Measurements from ENCODE around the gene BRI3BP. TPM values are rescaled to one million over a fixed set of nuclear protein-coding genes. Genes with fewer than 3 reads are reported as not detected.
A peak's percentile ranks its signal among the peaks of the same experiment; 100 is the strongest.

Gene BRI3BP
- total RNA-seq, 1 donor from 2014 or later = 18.1 TPM

DNA sequence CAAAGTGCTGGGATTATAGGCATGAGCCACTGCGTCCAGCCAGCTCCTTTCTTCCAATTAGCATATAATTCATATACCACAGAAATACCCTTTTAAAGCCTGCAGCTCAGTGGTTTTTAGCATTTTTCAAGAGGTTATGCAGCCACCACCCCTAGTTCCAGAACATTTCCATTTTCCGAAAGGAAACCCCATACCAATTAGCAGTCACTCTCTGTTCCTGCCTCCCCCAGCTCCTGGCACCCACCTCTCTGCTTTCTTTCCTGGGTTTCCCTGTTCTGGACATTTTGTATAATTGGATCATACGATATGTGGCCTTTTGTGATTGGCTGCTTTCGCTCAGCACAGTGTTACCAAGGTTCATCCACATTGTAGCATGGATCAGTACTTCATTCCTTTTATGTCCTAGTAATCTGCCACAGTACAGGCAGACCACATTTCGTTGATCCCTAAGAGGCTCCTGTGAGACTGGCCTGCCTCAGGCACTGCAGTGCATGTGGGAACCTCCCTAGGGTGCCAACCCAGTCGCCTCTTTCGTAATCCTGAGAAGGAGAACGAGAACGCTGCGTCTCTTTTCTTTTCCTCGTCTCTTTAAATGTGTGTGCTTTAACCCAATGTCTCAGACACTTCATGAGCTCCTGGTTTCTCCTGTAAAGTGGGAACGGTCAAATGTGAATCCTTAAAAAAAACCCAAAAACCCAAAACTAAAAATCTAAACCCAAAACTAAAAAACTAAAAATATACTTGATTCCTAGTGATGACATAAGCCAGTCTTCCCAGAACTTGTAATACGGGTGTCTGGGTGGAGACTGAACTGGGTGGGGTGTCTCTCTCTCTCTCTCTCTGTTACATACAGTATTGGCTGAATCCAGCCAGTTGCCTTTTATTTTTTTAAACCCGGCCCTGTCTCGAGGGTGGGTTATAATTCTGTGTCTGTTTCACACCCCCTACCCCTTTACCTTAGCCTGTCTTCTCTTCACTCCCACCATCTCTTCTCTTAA is 86.5 kb downstream of the BRI3BP start:
- TF ChIP-seq, protein P1, sequence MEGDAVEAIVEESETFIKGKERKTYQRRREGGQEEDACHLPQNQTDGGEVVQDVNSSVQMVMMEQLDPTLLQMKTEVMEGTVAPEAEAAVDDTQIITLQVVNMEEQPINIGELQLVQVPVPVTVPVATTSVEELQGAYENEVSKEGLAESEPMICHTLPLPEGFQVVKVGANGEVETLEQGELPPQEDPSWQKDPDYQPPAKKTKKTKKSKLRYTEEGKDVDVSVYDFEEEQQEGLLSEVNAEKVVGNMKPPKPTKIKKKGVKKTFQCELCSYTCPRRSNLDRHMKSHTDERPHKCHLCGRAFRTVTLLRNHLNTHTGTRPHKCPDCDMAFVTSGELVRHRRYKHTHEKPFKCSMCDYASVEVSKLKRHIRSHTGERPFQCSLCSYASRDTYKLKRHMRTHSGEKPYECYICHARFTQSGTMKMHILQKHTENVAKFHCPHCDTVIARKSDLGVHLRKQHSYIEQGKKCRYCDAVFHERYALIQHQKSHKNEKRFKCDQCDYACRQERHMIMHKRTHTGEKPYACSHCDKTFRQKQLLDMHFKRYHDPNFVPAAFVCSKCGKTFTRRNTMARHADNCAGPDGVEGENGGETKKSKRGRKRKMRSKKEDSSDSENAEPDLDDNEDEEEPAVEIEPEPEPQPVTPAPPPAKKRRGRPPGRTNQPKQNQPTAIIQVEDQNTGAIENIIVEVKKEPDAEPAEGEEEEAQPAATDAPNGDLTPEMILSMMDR (conservative IDR thresholded peaks at IDR 0.05) = no peak

More for the DNA sequence above, 86.5 kb downstream of the BRI3BP start:
- Mint-ChIP-seq H3K27ac (peak overlapping the region; percentile 90), H3K4me1 (ENCODE audit: unreplicated experiment) (peaks cover 4% of the 10 kb centered on the region), H3K36me3 (peaks cover 30% of the 10 kb centered on the region), H3K4me3 (no peak overlapping the region), H3K9me3 (no peaks in the 10 kb centered on the region), H3K27me3 (no peaks in the 10 kb centered on the region)
- DNase-seq (ENCODE audit: extremely low spot score, unreplicated experiment) = no peak

Other genes starting within 250 kb of the BRI3BP start
- gene SCARB1, start 129.8 kb upstream of the BRI3BP start, total RNA-seq (ENCODE audit: low replicate concordance) = 23.4 and 27.7 TPM in 2 replicates
- 761 and 1,411 TPM in 2 replicates for gene UBC, start 79.0 kb upstream of the BRI3BP start, total RNA-seq (ENCODE audit: low replicate concordance)
- 19.3 and 24.1 TPM in 2 replicates for gene DHX37, start 4.5 kb upstream of the BRI3BP start, total RNA-seq (ENCODE audit: low replicate concordance)
- gene AACS, start 71.8 kb downstream of the BRI3BP start, total RNA-seq (ENCODE audit: low replicate concordance) = 26.9 and 37.1 TPM in 2 replicates
- gene TMEM132B, start 192.7 kb downstream of the BRI3BP start, total RNA-seq (ENCODE audit: low replicate concordance) = 14.1 and 25.4 TPM in 2 replicates